VCaP (cell line): ENCODE data around the gene ICAM2.

Source experiments
- H3K27ac ChIP-seq: fragments of 450-650 bp; 2 replicates; pipeline ENCODE4 v1.5.1; 2017
- CTCF ChIP-seq: fragments of 450-650 bp; conservative IDR thresholded peaks from 2 replicates; pipeline ENCODE4 v1.5.1; 2017; ENCODE audit warnings: mild to moderate bottlenecking, moderate library complexity

ICAM2 gene

GRCh38 chr17:64056269-64057005 lies 36.0 kb upstream of the ICAM2 start:
- H3K27ac ChIP-seq: no peak overlapping the region
- TF ChIP-seq CTCF: no peak

- no peak for TF ChIP-seq CTCF
- no peak overlapping the region for H3K27ac ChIP-seq
Measured at GRCh38 chr17:64055183-64056142, 35.0 kb upstream of the ICAM2 start.

GRCh38 chr17:64054304-64054703 lies 33.9 kb upstream of the ICAM2 start:
- no peak for TF ChIP-seq CTCF
- no peak overlapping the region for H3K27ac ChIP-seq

- H3K27ac ChIP-seq: no peak overlapping the region
- TF ChIP-seq CTCF: no peak
Measured at GRCh38 chr17:64053101-64053500, 32.7 kb upstream of the ICAM2 start.

- no peak for TF ChIP-seq CTCF
- H3K27ac ChIP-seq: peak overlapping the region; percentile 43
Measured at GRCh38 chr17:64051153-64051552, 30.7 kb upstream of the ICAM2 start.

GRCh38 chr17:64048805-64049204 lies 28.4 kb upstream of the ICAM2 start:
- no peak for TF ChIP-seq CTCF
- H3K27ac ChIP-seq: no peak overlapping the region

- H3K27ac ChIP-seq: no peak overlapping the region
- no peak for TF ChIP-seq CTCF
Measured at GRCh38 chr17:64045176-64045575, 24.7 kb upstream of the ICAM2 start.
